Measurements from ENCODE around the gene VAPB. TPM values are rescaled to one million over a fixed set of nuclear protein-coding genes. Genes with fewer than 3 reads are reported as not detected.

VAPB gene
- polyA plus RNA-seq, 3 donors = 8.5 to 14.3 (median 10.1) TPM

DNA sequence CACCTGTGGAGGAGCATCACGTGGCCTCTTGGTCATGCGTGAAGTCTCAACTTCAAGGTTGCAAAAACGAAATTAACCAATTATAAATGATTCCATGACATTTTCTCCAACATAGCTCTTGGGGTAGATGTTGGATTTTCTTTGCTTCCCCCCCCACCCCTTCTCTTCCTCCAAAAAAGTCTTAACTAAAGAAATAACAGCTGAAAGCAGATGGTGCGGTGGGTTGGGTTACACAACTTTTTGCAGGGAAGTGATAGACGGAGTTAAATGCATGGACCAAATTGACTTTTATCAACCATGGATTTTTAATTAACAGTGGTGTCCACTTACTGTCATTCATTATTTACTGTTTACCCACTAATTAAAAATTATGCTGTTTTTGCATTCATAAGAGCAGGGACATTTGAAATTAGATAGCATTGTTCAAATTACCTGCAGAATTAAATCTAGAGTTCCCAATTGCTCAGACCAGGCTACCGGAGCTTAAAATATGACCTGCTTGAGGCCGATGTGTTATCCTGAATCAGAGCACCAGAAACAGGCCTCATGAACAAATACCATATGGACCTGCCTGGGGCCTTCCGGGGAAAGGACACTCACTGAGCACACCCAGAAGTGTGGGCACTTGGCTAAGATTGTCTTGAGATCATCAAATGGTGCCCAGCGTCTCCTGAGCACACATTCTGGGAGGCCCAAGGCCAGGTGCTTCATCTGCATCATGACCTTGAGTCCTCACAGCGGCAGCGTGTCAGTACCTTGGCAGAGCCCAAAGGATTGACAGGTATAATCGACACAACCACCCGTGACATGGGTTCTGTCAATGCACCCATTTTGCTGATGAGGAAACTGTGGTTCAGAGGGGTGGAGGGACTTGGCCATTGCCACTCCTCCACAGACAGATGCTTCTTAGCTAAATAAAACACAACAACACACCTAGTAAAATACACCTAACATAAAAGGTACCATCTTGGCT is 84.7 kb downstream of the VAPB start:
- no peak for DNase-seq
- Histone ChIP-seq H4K20me1 (ENCODE audit: insufficient read depth, low read length) (no peaks in the 10 kb centered on the region), H3K27me3 (ENCODE audit: control insufficient read depth in 2 of 2, insufficient read depth in 2 of 2, low read length in 2 of 2) (no peaks in the 10 kb centered on the region), H2AFZ (ENCODE audit: insufficient read depth, low read depth, low read length, poor library complexity, severe bottlenecking) (no peak overlapping the region), H3K79me2 (ENCODE audit: insufficient read depth, low read length) (no peaks in the 10 kb centered on the region), H3K9ac (ENCODE audit: insufficient read depth, low read length, poor library complexity, severe bottlenecking) (no peak overlapping the region), H3K4me2 (replicated peaks; ENCODE audit: extremely low read depth, low read length, poor library complexity, severe bottlenecking) (no peak overlapping the region), H3K4me1 (ENCODE audit: control insufficient read depth in 1 of 2, insufficient read depth in 2 of 2, low read length in 2 of 2) (no peaks in the 10 kb centered on the region), H3K27ac (ENCODE audit: low read depth in 1 of 2, low read length in 2 of 2) (no peak overlapping the region), H3K4me3 (replicated peaks in 1 of 3; ENCODE audit: low read depth in 2 of 3, low read length in 3 of 3) (no peak overlapping the region), H3K36me3 (replicated peaks in 1 of 2; ENCODE audit: control insufficient read depth in 1 of 2, insufficient read depth in 2 of 2, low read length in 2 of 2) (no peaks in the 10 kb centered on the region), H3K9me3 (replicated peaks in 1 of 2; ENCODE audit: control insufficient read depth in 1 of 2, insufficient read depth in 1 of 2, low read length in 2 of 2) (peaks cover 0 to 7% of the 10 kb centered on the region in 2 donors)
- Mint-ChIP-seq H3K36me3 (no peaks in the 10 kb centered on the region), H3K27ac (no peak overlapping the region), H3K4me1 (no peaks in the 10 kb centered on the region), H3K4me3 (no peak overlapping the region), H3K9me3 (peaks cover 0 to 16% (median 9%) of the 10 kb centered on the region in 7 donors), H3K27me3 (ENCODE audit: low read depth in 3 of 3) (peaks cover 5 to 6% (median 6%) of the 10 kb centered on the region in 3 donors)
- TF ChIP-seq, protein P1, sequence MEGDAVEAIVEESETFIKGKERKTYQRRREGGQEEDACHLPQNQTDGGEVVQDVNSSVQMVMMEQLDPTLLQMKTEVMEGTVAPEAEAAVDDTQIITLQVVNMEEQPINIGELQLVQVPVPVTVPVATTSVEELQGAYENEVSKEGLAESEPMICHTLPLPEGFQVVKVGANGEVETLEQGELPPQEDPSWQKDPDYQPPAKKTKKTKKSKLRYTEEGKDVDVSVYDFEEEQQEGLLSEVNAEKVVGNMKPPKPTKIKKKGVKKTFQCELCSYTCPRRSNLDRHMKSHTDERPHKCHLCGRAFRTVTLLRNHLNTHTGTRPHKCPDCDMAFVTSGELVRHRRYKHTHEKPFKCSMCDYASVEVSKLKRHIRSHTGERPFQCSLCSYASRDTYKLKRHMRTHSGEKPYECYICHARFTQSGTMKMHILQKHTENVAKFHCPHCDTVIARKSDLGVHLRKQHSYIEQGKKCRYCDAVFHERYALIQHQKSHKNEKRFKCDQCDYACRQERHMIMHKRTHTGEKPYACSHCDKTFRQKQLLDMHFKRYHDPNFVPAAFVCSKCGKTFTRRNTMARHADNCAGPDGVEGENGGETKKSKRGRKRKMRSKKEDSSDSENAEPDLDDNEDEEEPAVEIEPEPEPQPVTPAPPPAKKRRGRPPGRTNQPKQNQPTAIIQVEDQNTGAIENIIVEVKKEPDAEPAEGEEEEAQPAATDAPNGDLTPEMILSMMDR (IDR thresholded peaks at IDR 0.05) = no peak
- intact Hi-C loops (cut with micrococcal nuclease) = no loop called here
- 99% methylated on average over 8 of the region's 13 CpGs for whole genome bisulfite sequencing (ENCODE audit: insufficient coverage)

DNA sequence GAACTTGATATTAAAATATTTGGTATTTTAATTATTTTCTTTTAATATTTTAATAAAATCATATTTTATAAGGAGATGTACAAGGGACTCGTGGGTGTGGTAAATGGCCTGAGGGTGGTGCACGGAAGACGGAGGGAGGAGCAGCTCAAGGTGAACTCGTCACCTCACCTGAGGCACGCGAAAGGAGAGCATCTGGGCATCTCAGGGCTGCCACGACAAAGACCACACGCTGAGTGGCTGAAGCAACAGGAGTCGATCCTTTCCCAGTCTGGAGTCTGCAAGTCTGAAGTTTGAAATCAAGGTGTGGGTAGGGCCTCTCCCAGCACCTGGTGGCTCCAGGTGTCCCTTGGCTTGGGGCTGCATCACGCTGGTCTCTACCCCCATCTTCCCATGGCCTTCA is 86.4 kb downstream of the VAPB start:
- Histone ChIP-seq H3K9ac (ENCODE audit: insufficient read depth, low read length, poor library complexity, severe bottlenecking) (no peak overlapping the region), H3K4me2 (replicated peaks; ENCODE audit: extremely low read depth, low read length, poor library complexity, severe bottlenecking) (no peak overlapping the region), H3K36me3 (replicated peaks in 1 of 2; ENCODE audit: control insufficient read depth in 1 of 2, insufficient read depth in 2 of 2, low read length in 2 of 2) (no peaks in the 10 kb centered on the region), H3K4me1 (ENCODE audit: control insufficient read depth in 1 of 2, insufficient read depth in 2 of 2, low read length in 2 of 2) (no peaks in the 10 kb centered on the region), H4K20me1 (ENCODE audit: insufficient read depth, low read length) (no peaks in the 10 kb centered on the region), H3K27me3 (ENCODE audit: control insufficient read depth in 2 of 2, insufficient read depth in 2 of 2, low read length in 2 of 2) (peaks cover 0 to 2% of the 10 kb centered on the region in 2 donors), H3K79me2 (ENCODE audit: insufficient read depth, low read length) (no peaks in the 10 kb centered on the region), H3K4me3 (replicated peaks in 1 of 3; ENCODE audit: low read depth in 2 of 3, low read length in 3 of 3) (no peak overlapping the region), H3K9me3 (replicated peaks in 1 of 2; ENCODE audit: control insufficient read depth in 1 of 2, insufficient read depth in 1 of 2, low read length in 2 of 2) (peaks cover 0 to 9% of the 10 kb centered on the region in 2 donors), H2AFZ (ENCODE audit: insufficient read depth, low read depth, low read length, poor library complexity, severe bottlenecking) (no peak overlapping the region), H3K27ac (ENCODE audit: low read depth in 1 of 2, low read length in 2 of 2) (no peak overlapping the region)
- intact Hi-C loops (cut with micrococcal nuclease) = no loop called here
- peaks cover 3 to 6% (median 5%) of the 10 kb centered on the region in 3 donors for H3K27me3 Mint-ChIP-seq (ENCODE audit: low read depth in 3 of 3)
- 96% methylated on average over 7 of the region's 10 CpGs for WGBS (ENCODE audit: insufficient coverage)
- TF ChIP-seq, protein P1 (IDR thresholded peaks at IDR 0.05) = no peak
- no peak overlapping the region for H3K27ac Mint-ChIP-seq
- no peaks in the 10 kb centered on the region for H3K4me1 Mint-ChIP-seq
- no peak for DNase-seq
- peaks cover 0 to 16% (median 9%) of the 10 kb centered on the region in 7 donors for H3K9me3 Mint-ChIP-seq
- H3K36me3 Mint-ChIP-seq = no peaks in the 10 kb centered on the region
- H3K4me3 Mint-ChIP-seq = no peak overlapping the region

Data from CD14-positive monocyte (primary cell).